ENCODE measurements around the gene SP6. TPM values are rescaled to one million over a fixed set of nuclear protein-coding genes. Genes with fewer than 3 reads are reported as not detected.

The SP6 gene
- total RNA-seq, 4 donors from 2014 or later: 0.12 to 0.31 (median 0.14) TPM

DNA sequence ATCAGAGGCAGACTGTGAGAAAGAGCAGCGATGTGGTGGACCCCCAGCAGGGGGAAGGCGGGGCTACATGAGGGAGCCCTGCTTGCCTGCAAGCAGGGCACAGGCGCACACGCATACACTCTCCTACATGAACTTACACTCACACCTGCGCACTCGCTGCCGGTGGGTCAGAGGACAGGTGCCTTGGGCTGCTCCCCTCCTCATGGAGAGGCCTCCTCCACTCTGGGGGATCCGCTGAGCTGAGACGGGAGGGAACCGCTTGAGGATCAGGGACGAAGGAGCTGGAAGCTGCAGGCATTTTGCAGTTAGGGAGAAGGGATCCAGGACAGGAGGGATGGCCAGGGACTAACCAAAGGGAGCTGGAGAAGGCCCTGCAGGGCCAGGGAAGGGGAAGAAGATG lies 43.5 kb downstream of the SP6 start:
- H3K4me1 ChIP-seq: peaks cover 0 to 7% (median 0%) of the 10 kb centered on the region in 3 donors
- H3K9me3 ChIP-seq: no peaks in the 10 kb centered on the region
- no peak overlapping the region for H3K4me3 ChIP-seq
- TF ChIP-seq, protein P1, sequence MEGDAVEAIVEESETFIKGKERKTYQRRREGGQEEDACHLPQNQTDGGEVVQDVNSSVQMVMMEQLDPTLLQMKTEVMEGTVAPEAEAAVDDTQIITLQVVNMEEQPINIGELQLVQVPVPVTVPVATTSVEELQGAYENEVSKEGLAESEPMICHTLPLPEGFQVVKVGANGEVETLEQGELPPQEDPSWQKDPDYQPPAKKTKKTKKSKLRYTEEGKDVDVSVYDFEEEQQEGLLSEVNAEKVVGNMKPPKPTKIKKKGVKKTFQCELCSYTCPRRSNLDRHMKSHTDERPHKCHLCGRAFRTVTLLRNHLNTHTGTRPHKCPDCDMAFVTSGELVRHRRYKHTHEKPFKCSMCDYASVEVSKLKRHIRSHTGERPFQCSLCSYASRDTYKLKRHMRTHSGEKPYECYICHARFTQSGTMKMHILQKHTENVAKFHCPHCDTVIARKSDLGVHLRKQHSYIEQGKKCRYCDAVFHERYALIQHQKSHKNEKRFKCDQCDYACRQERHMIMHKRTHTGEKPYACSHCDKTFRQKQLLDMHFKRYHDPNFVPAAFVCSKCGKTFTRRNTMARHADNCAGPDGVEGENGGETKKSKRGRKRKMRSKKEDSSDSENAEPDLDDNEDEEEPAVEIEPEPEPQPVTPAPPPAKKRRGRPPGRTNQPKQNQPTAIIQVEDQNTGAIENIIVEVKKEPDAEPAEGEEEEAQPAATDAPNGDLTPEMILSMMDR (IDR thresholded peaks at IDR 0.05): no peak
- TF ChIP-seq POLR2AphosphoS5 (IDR thresholded peaks at IDR 0.05): no peak
- no peak overlapping the region for H3K27ac ChIP-seq
- WGBS, 2 donors (ENCODE audit: low coverage in 1 of 2): 100% methylated on average over 3 of the region's 11 CpGs; no CpG with 5 or more reads in 1 of the 2 donors
- peaks cover 14% of the 10 kb centered on the region for H3K27me3 ChIP-seq
- H3K36me3 ChIP-seq: peaks cover 0 to 53% of the 10 kb centered on the region in 2 donors
- ATAC-seq: no peak

DNA sequence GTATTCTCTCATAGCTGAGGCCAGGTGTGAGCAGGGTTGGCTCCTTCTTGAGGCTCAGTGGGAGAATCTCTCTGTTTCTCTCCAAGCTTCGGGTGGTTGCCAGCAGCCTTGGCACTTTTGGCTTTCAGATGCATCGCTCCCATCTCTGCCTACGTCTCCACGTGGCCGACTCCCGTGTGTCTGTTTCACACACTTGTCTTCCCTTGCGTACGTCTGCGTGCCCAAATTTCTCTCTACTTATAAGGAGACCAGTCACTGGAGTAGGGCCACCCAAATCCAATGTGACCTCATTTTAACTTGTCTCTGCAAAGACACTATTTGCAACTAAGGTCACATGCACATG lies 44.1 kb downstream of the SP6 start:
- TF ChIP-seq, protein P1 (IDR thresholded peaks at IDR 0.05): no peak
- TF ChIP-seq POLR2A (IDR thresholded peaks at IDR 0.05) (no peak), EP300 (IDR thresholded peaks at IDR 0.05) (no peak), POLR2AphosphoS5 (IDR thresholded peaks at IDR 0.05) (no peak)
- no peak for ATAC-seq
- H3K27ac ChIP-seq: no peak overlapping the region
- no peaks in the 10 kb centered on the region for H3K9me3 ChIP-seq
- H3K27me3 ChIP-seq: peaks cover 14% of the 10 kb centered on the region
- peaks cover 0 to 48% of the 10 kb centered on the region in 2 donors for H3K36me3 ChIP-seq
- peaks cover 0 to 7% (median 0%) of the 10 kb centered on the region in 3 donors for H3K4me1 ChIP-seq
- H3K4me3 ChIP-seq: no peak overlapping the region
- 82 to 84% methylated on average over 9 of the region's 9 CpGs for WGBS, 2 donors (ENCODE audit: low coverage in 1 of 2)

DNA sequence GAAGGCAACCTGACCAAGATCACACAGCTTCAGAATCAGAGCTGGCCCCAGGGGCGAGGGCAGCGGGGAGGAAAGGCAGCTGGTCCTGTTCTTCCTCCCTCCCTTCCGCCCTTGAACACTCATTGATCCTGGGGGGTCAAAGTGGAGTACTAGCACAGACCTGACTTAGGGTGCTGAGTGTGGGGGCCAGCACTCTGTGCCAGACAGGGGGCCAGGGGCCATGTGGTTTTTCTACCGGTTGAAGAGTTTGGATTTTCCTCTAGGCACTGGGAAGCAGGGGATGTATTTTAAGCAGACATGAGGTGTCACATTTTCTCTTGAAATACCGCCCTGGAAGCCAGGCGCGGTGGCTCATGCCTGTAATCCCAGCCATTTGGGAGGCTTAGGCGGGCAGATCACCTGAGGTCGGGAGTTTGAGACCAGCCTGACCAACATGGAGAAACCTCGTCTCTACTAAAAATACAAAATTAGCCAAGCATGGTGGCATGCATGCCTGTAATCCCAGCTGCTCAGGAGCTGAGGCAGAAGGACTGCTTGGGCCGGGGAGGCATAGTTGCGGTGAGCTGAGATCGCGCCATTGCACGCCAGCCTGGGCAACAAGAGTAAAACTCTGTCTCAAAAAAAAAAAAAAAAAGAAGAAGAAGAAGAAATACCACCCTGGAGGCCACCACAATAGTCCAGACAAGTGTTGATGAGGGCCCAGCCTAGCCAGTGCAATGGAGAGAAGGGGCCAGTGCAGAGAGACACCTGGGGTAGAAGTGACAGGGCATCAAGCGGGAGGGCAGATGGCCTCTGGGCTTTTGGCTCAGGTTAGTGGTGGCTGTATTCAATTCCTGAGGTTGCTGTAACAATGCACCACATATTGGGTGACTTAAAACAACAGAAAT lies 44.7 kb downstream of the SP6 start:
- ATAC-seq: no peak
- TF ChIP-seq, protein P1 (IDR thresholded peaks at IDR 0.05): no peak
- TF ChIP-seq EP300 (IDR thresholded peaks at IDR 0.05) (no peak), POLR2AphosphoS5 (IDR thresholded peaks at IDR 0.05) (no peak), POLR2A (IDR thresholded peaks at IDR 0.05) (no peak)
- 67 to 81% methylated on average over 1 to 4 of the region's 16 CpGs for WGBS, 2 donors (ENCODE audit: low coverage in 1 of 2)
- Histone ChIP-seq H3K4me1 (peaks cover 0 to 7% (median 0%) of the 10 kb centered on the region in 3 donors), H3K4me3 (no peak overlapping the region), H3K27ac (no peak overlapping the region), H3K36me3 (peaks cover 0 to 43% of the 10 kb centered on the region in 2 donors), H3K9me3 (no peaks in the 10 kb centered on the region), H3K27me3 (peaks cover 14% of the 10 kb centered on the region)

DNA sequence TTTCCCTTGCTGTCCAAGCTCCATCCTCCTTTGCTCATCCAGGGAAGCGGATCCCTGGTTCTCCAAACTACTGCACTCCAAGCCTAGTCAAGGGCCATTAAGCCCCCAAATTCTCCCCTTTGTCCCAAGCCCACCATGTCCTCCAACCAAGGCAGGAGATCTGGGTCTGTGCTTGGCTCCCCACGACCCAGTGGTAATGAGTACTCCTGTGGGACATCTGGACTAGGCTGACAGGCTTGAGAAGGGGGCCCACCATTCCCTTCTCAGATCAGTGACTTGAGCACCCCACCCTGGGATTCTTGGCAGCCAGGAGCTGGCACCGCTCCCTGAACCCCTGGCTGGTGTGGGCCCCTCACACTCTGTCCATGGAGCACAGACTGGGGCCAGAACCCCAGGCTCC lies 46.5 kb downstream of the SP6 start:
- TF ChIP-seq, protein P1 (IDR thresholded peaks at IDR 0.05): no peak
- no peak for TF ChIP-seq POLR2A (IDR thresholded peaks at IDR 0.05)
- TF ChIP-seq EP300 (IDR thresholded peaks at IDR 0.05): no peak
- TF ChIP-seq POLR2AphosphoS5 (IDR thresholded peaks at IDR 0.05): no peak
- Histone ChIP-seq H3K4me1 (no peaks in the 10 kb centered on the region), H3K9me3 (no peaks in the 10 kb centered on the region), H3K36me3 (peaks cover 0 to 30% of the 10 kb centered on the region in 2 donors), H3K4me3 (no peak overlapping the region), H3K27ac (no peak overlapping the region), H3K27me3 (peaks cover 14% of the 10 kb centered on the region)
- WGBS, 2 donors (ENCODE audit: low coverage in 1 of 2): 100% methylated on average over 1 of the region's 3 CpGs; no CpG with 5 or more reads in 1 of the 2 donors
- no peak for ATAC-seq

DNA sequence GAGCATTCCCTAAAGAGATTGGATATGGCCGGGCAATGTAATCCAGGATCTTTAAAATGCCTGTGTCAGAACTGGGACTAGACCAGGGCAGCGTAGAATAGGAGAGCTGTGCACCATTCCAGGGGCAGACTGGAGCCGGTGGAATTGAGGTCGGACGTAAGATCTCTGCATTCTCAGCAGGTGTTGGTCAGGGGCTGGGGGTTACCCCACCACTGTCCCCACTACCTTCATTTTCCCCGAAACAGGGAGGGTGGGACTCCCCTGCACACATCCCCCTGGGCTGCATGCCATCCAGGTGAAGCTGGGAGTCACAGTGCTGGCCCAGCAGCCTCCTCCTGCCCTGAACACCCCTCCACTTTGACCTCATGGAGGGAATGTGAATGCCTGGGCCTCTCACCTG lies 47.2 kb downstream of the SP6 start:
- WGBS, 2 donors (ENCODE audit: low coverage in 1 of 2): 68 to 80% methylated on average over 5 to 6 of the region's 6 CpGs
- no peak overlapping the region for H3K27ac ChIP-seq
- no peak for ATAC-seq
- TF ChIP-seq POLR2AphosphoS5 (IDR thresholded peaks at IDR 0.05): no peak
- no peak for TF ChIP-seq EP300 (IDR thresholded peaks at IDR 0.05)
- TF ChIP-seq POLR2A (IDR thresholded peaks at IDR 0.05): no peak
- TF ChIP-seq, protein P1 (IDR thresholded peaks at IDR 0.05): no peak
- H3K27me3 ChIP-seq: peaks cover 14% of the 10 kb centered on the region
- H3K4me1 ChIP-seq: no peaks in the 10 kb centered on the region
- H3K36me3 ChIP-seq: peaks cover 0 to 23% of the 10 kb centered on the region in 2 donors
- no peak overlapping the region for H3K4me3 ChIP-seq
- H3K9me3 ChIP-seq: no peaks in the 10 kb centered on the region

Data from gastroesophageal sphincter (tissue), 4 donors.